Natural killer cell (primary cell): ENCODE results near the gene SELENOS. TPM values are rescaled to one million over a fixed set of nuclear protein-coding genes. Genes with fewer than 3 reads are reported as not detected.

Experiments
- ATAC-seq, 3 donors: fragments of 150-1000 bp in 2 of 3; fragments of 200-7000 bp in 1 of 3; cut with Tn5 transposase; 1 replicate in 1 of 3; 2 replicates in 2 of 3; pipeline ENCODE4 v1.10.0; 2021; ENCODE audit warnings: mild to moderate bottlenecking in 2 of 3, moderate library complexity in 2 of 3
- DNase-seq, 2 donors: peaks; one replicate each; pipeline versions ENCODE4 v3.0.0 to v3.0.0-alpha.2; 2013 to 2021; ENCODE audit warnings: mixed read lengths in 1 of 2
- H3K27ac ChIP-seq: one replicate; pipeline ENCODE4 v1.5.1; 2013; ENCODE audit warnings: mild to moderate bottlenecking, low read length
- H3K27me3 ChIP-seq: one replicate; pipeline ENCODE4 v1.6.1; 2013; ENCODE audit warnings: low read length; ENCODE audit not compliant: control insufficient read depth, insufficient read depth
- H3K36me3 ChIP-seq: one replicate; pipeline ENCODE4 v1.6.1; 2013; ENCODE audit warnings: low read length; ENCODE audit not compliant: control insufficient read depth, insufficient read depth
- H3K4me1 ChIP-seq: one replicate; pipeline ENCODE4 v1.6.1; 2013; ENCODE audit warnings: low read length; ENCODE audit not compliant: control insufficient read depth, insufficient read depth
- H3K4me3 ChIP-seq: one replicate; pipeline ENCODE4 v1.5.1; 2013; ENCODE audit warnings: low read length
- H3K9me3 ChIP-seq: one replicate; pipeline ENCODE4 v1.6.1; 2013; ENCODE audit warnings: low read length; ENCODE audit not compliant: control insufficient read depth, insufficient read depth
- H3K27ac Mint-ChIP-seq, 2 donors: one replicate each; pipeline ENCODE4 v1.8.0; 2022; ENCODE audit warnings: mild to moderate bottlenecking in 2 of 2, mixed read lengths in 2 of 2, moderate library complexity in 1 of 2
- H3K27me3 Mint-ChIP-seq, 2 donors: one replicate each; pipeline ENCODE4 v1.8.0; 2022; ENCODE audit warnings: low read depth in 2 of 2, mixed read lengths in 2 of 2
- H3K36me3 Mint-ChIP-seq: one replicate; pipeline ENCODE4 v1.8.0; 2022; ENCODE audit warnings: mixed read lengths
- H3K4me1 Mint-ChIP-seq, 2 donors: one replicate each; pipeline ENCODE4 v1.8.0; 2022; ENCODE audit warnings: mixed read lengths in 2 of 2
- H3K4me3 Mint-ChIP-seq: one replicate; pipeline ENCODE4 v1.8.0; 2022; ENCODE audit warnings: mild to moderate bottlenecking, moderate library complexity, mixed read lengths
- H3K9me3 Mint-ChIP-seq, 2 donors: one replicate each; pipeline ENCODE4 v1.8.0; 2022; ENCODE audit warnings: mixed read lengths in 2 of 2
- CTCF ChIP-seq: fragments of 200-600 bp; IDR thresholded peaks from one replicate; pipeline ENCODE4 v1.8.0; 2022; ENCODE audit warnings: antibody characterized with exemption
- WGBS: methylation state at CpG from one replicate; pipeline ENCODE4 v1.1.7; 2013; ENCODE audit warnings: missing lambda C conversion rate; ENCODE audit not compliant: insufficient coverage; 5-methylcytosine and 5-hydroxymethylcytosine counted together
- intact Hi-C: fragments of 100-400 bp; cut with micrococcal nuclease; formaldehyde crosslinking; loops from one replicate; pipeline ENCODE4 v1.14.2; 2022
- total RNA-seq, 4 donors: library from RNA; stranded (reverse); fragments of 120-200 nt in 1 of 4; gene quantifications; one replicate each; pipeline versions ENCODE4 v1.2.3 to v1.2.4, GENCODE V29; 2013 to 2022

Gene SELENOS
- total RNA-seq, 3 donors from 2014 or later (not counting 1 experiment from before 2014, with no cell fraction given), result 33.6 to 44.2 (median 38.4) TPM

DNA sequence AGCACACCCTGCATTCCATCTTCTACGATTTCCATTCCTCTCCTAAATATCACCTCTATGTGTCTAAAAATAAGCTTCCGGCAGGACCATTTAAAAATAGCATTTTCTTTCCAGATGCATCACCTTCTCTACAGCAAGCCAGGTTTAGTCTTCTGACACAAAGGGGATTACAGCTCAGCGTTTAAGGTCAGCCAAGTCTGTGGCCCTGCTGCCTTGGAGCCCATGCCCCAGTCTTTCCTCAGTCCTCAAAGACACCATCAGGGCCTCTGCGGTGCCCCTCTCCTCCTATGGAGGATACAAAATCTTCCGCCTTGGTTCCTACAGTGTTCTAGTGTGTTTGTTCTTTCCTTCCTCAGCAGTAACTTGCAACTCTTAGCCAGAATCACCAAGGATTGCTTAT, 3.8 kb downstream of the SELENOS start:
- DNase-seq, result no peak
- no peak for TF ChIP-seq CTCF
- Histone ChIP-seq H3K27me3 (no peaks in the 10 kb centered on the region), H3K4me1 (peaks cover 20% of the 10 kb centered on the region), H3K9me3 (no peaks in the 10 kb centered on the region), H3K4me3 (no peak overlapping the region), H3K27ac (no peak overlapping the region), H3K36me3 (peaks cover 54% of the 10 kb centered on the region)
- Mint-ChIP-seq H3K36me3 (peaks cover 42% of the 10 kb centered on the region), H3K27ac (no peak overlapping the region), H3K27me3 (no peaks in the 10 kb centered on the region), H3K4me1 (peaks cover 22 to 25% of the 10 kb centered on the region in 2 donors), H3K9me3 (no peaks in the 10 kb centered on the region), H3K4me3 (no peak overlapping the region)
- WGBS, result 95% methylated on average over 5 of the region's 5 CpGs
- ATAC-seq, result no peak
- intact Hi-C loops, result no loop called here

DNA sequence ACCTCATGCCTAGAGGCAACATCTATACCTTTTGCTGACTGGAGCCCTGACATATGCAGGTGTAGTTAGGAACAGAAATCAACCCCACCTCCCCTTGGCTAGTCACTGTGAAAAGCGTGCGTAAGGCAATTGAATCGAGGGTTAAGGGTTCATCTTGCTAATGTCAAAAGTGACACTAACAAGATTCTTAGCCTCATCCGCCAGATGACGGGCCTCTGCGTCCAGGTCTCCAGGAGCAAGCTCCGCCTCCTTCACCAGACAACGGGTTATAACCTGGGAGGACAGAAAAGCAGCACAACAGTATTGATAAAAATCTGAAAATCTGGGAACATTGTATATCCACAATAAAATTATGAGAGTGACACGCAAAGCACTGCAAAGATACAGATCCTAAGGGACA, 4.7 kb downstream of the SELENOS start:
- Mint-ChIP-seq H3K4me3 (no peak overlapping the region), H3K36me3 (peaks cover 42% of the 10 kb centered on the region), H3K4me1 (peaks cover 18 to 22% of the 10 kb centered on the region in 2 donors), H3K27ac (no peak overlapping the region), H3K27me3 (no peaks in the 10 kb centered on the region), H3K9me3 (no peaks in the 10 kb centered on the region)
- peaks cover 15% of the 10 kb centered on the region for H3K4me1 ChIP-seq
- no peaks in the 10 kb centered on the region for H3K27me3 ChIP-seq
- H3K36me3 ChIP-seq, result peaks cover 54% of the 10 kb centered on the region
- DNase-seq (no peak), ATAC-seq (no peak)
- 97% methylated on average over 8 of the region's 9 CpGs for WGBS
- H3K4me3 ChIP-seq, result no peak overlapping the region
- intact Hi-C loops, result no loop called here
- no peaks in the 10 kb centered on the region for H3K9me3 ChIP-seq
- no peak overlapping the region for H3K27ac ChIP-seq
- no peak for TF ChIP-seq CTCF

- Histone ChIP-seq H3K4me3 (no peak overlapping the region), H3K27ac (no peak overlapping the region), H3K9me3 (no peaks in the 10 kb centered on the region), H3K36me3 (peaks cover 42% of the 10 kb centered on the region), H3K27me3 (no peaks in the 10 kb centered on the region), H3K4me1 (peaks cover 15% of the 10 kb centered on the region)
- Mint-ChIP-seq H3K4me1 (peaks cover 8 to 12% of the 10 kb centered on the region in 2 donors), H3K27me3 (no peaks in the 10 kb centered on the region), H3K4me3 (no peak overlapping the region), H3K36me3 (peaks cover 37% of the 10 kb centered on the region), H3K9me3 (no peaks in the 10 kb centered on the region), H3K27ac (peak overlapping the region in 1 of 2 donors; percentile 37)
- WGBS, result 96% methylated on average over 16 of the region's 16 CpGs
- intact Hi-C loops, result no loop called here
- DNase-seq (peak in 1 of 2 donors; percentile 68), ATAC-seq (no peak)
- TF ChIP-seq CTCF, result no peak
Observed at GRCh38 chr15:101269479-101270223, 7.6 kb downstream of the SELENOS start.
